SK-N-DZ (cell line): ENCODE data around the gene EXOC1. TPM values are rescaled to one million over a fixed set of nuclear protein-coding genes. Genes with fewer than 3 reads are reported as not detected.
"Not testable (repeated sequence)": the region's sequence is repeated elsewhere in the genome, so short reads cannot be mapped to it uniquely, and the experiment has no call there.

Experiments
- DNase-seq: peaks from one replicate; pipeline ENCODE4 v3.0.0-alpha.2; 2015; ENCODE audit warnings: low spot score
- polyA plus RNA-seq, 2 experiments: library from polyadenylated mRNA; depleted of rRNA; stranded (reverse); fragments of >200 nt; gene quantifications; 2 replicates each; pipeline ENCODE4 v1.2.3, GENCODE V29; 2014

Gene EXOC1
- polyA plus RNA-seq (2014; cell fraction: cytosol; rRNA removed) = 25.2 and 26.4 TPM in 2 replicates
- 28.2 and 30.7 TPM in 2 replicates for polyA plus RNA-seq (2014; cell fraction: nucleus; rRNA removed)

DNA sequence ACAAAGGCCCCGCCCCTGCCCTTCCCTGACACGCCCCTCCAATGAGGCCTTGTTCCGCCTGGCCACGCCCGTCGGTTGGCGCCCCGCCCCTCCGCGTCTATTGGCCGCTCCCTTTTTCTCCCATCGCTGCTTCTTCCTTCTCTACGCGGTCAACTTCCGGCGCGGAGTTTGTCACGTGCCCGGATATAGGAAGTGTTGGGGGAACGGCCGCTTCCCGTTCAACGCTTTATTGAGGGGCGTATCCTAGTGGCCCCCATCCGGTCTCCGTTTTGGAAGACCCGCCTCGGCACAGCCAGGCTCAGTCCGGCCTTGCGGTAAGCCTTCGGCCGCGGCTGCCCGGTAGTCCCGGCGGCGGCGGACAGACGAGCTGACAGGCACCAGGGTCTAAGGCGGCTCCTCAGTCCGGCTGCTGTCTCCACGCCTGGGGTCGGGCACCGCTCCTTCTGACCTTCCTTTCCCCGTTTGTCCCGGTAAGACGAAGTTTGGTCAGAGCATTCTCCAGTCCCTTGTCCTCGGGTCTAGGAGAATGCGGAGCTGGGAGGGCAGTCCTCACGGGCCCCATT is at the start of gene EXOC1:
Gene EXOC1, plus strand, starts transcription at position 165 of the 563 bp plus-strand sequence. CDS start 4,676 bp downstream, outside the sequence.
- peak; percentile 97 for DNase-seq

DNA sequence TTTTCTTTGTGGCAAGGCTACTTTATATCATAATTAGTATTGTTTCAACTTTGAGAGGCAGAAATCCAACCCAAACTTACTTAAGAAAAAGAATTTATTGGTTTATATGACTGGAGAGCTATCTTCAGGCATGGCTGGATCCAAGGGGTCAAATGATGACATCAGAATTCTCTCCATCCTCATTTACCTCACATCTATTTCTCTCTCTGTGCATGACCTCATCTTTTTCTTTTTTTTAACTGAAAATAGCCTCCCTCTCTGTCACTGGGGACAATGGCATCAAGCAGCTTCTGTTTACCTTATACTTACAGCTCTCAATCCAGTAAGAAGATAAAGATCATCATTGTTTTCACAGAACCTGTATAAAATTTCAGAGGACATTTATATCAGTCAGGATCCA is 45.9 kb upstream of the EXOC1 start:
- no peak for DNase-seq

DNA sequence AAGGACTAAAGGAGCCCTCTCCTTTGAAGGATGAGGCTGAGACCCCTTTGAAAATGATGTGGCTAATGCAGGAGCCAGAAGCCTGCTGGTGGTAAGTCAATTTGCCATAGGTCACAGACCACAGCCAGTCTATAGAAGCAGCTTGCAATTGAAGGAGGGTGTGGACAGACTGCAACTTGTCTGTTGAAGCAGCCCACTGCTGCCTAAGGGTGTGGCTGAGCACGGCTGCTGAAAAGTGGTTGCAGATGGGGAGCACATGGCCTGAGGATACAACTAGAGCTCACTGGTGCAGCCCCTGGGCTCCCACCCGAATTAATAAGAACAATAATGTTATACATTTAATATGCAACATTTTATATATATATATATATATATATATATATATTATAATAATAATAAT is 45.3 kb upstream of the EXOC1 start:
- DNase-seq = peak; percentile 10

DNA sequence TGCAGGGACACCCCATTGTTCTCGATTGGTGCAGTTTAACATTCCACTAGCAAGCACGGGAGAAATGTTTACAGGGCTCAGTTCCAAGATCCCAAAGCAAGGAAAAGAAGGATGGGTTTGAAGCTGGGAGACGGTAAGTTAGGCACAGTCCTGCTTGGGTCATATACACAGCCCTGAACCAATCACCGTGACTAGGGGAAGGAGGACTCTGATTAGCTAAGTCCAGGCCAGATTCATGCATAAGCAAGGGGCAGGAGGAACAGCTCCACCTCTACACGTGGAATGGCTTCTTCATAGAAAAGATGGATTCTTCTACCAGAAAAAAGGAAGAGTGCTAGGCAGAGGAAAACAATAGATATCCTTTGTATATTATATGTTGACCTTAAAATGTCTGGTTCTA is 44.8 kb upstream of the EXOC1 start:
- DNase-seq = no peak

GRCh38 chr4:55817691-55818090 is 35.8 kb upstream of the EXOC1 start:
- DNase-seq = no peak

DNA sequence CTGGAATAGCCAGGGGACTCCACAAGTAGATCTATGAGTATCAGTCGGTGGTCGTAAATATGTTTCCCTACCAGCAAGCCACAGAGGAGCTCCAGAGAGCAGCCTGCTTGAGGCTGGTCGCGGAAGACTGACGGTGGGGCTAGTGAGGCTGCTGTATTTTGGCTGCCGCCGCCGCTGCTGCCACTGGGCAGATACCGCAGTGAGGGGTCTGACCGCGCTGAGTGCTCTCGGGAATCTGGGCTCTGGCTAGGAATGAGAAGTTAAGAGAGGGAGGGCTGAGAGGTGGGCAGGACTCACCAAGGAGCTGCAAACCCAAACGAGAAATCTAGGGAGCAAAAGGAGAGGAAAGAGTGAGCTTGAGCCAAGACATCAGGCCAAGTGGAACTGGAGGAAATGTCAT is 33.8 kb upstream of the EXOC1 start, which contains the start of gene EXOC1L:
Gene EXOC1L, plus strand, starts transcription at position 157 of the 400 bp plus-strand sequence. Its CDS starts 237 bp downstream, at position 394.
- DNase-seq = peak; percentile 64

DNA sequence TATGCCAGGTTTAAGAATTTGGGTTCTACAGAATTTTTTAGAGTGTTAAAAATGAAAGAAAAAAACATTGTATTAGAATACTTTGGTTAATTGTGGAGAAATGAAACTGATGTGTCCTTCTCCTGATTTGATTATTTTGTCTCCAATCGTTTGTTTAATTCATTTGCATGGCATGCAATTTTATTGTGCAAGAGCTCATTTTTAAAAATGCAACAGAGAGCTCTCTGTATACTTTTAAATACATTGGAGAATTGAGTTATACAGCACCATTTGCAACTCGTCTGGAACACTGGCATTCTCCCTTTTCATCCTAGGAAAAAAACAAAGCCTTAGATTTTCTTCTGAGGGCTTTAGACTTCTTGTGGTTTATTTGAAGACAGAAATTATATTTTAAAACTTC is 33.2 kb upstream of the EXOC1 start:
- no peak for DNase-seq

GRCh38 chr4:55822329-55822728 is 31.1 kb upstream of the EXOC1 start:
- DNase-seq = no peak

DNA sequence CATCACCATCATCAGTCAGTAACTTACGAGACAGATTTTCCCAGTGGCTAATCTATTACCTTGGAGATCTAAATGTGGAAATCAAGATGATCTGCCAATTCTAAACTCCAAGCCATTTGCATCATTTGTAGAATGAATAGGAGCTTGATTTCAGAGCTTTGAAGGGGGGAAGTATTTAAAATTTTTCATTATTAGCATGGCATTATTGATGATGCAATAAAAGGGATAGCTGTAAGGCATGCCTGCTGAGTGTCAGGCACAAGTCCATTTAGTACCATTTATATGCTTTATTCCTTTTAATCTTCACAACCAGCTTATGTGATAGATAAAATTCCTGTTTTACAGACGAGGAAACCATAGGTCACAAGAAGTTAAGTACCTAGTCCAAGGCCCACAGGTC is 28.6 kb upstream of the EXOC1 start:
- no peak for DNase-seq

GRCh38 chr4:55826986-55827385 is 26.5 kb upstream of the EXOC1 start:
- DNase-seq = no peak

DNA sequence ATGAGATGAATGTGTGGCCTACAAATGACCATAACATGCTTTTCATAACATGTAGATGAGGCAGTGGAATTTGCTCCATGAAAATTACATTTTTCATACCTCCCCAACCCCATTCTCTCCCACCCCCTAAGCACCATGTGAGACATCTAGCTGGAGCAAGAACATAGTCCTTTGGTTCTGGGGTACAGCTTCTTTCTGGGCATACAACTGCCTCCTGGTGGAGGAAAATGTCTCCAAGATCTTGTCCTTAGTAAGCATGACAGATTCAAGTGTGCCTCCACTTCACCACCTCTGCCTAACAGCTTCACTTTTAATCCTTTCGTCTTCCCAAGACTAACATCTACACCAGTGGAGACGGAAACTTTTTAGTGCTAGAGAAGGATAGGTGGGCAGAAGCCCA is 25.9 kb upstream of the EXOC1 start:
- no peak for DNase-seq

- DNase-seq = peak; percentile 92
These were observed 23.4 kb upstream of the EXOC1 start for GRCh38 chr4:55830048-55830447.

DNA sequence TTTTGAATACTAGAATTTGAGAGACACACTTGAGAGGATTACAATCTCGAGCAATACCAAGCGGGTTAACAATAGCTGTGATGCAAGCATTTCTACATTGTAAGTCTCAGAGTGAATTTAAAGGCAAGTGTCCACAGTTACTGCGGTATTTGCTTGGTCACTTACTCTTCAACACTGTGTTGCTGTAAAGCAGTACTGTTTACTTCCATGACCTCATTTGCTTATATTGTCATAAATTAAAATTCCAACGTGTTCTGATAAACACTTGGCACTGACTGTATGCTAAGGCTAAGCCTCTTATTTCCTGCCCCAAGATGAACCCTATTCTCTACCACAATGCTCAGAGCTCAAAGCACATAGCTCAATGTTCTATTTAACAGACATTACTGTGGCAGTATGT is 22.7 kb upstream of the EXOC1 start:
- DNase-seq = no peak

- no peak for DNase-seq
These were observed 19.2 kb upstream of the EXOC1 start for GRCh38 chr4:55834086-55834795.

DNA sequence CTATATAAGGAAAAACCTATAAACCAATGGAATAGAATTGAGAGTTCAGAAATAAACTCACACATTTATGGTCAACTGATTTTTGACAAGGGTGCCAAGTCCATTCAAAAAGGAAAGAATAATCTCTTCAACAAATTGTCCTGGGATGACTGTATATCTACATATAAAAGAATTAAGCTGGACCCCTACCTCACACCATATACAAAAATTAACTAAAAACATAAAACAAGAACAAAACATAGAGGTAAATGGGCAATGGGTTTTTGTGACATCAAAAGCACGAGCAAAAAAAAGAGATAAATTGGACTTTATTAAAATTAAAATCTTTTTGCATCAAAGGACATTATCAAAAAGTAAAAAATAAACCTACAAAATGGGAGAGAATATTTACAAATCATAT is 15.5 kb upstream of the EXOC1 start:
- DNase-seq = no peak

- no peak for DNase-seq
These were observed 15.1 kb upstream of the EXOC1 start for GRCh38 chr4:55838356-55838755.

DNA sequence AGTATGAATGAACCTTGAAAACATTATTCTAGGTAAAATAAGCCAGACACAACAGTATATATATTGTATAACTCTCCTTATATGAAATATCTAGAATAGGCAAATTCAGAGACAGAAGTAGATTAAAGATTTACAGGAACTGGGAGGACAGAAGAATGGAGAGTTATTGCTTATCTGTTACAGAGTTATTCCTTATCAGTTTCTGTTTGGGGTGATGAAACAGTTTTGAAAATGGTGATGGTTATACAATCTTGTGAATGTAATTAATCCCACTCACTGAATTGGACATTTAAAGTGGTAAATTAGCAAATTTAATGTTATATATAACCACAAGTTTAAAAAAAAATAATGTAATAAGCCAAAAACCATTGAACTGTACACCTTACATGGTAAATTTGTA is 14.5 kb upstream of the EXOC1 start:
- DNase-seq = no peak

DNA sequence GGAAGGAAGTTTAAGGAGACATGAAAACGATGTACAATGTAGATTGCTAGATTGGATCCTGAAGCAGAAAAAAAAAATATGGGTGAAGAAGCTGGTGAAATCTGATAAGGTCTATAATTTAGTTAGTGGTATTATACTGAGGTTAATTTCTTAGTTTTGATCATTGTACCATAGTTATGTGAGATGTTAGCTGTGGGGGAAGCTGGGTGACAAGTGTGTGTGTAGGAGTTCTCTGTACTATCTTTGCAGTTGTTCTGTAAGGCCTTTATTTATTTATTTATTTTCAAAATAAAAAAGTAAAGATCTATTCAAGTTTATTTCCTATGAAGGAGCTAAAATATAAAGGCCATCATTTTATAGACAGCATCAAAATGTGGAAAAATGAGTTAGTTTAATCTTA is 12.5 kb upstream of the EXOC1 start:
- DNase-seq = no peak

GRCh38 chr4:55841373-55842239 is 11.8 kb upstream of the EXOC1 start:
- DNase-seq = not testable (repeated sequence)

DNA sequence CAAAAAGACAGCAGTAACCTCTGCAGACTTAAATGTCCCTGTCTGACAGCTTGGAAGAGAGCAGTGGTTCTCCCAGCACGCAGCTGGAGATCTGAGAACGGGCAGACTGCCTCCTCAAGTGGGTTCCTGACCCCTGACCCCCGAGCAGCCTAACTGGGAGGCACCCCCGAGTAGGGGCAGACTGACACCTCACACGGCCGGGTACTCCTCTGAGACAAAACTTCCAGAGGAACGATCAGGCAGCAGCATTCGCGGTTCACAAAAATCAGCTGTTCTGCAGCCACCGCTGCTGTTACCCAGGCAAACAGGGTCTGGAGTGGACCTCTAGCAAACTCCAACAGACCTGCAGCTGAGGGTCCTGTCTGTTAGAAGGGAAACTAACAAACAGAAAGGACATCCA is 11.1 kb upstream of the EXOC1 start:
- DNase-seq = not testable (repeated sequence)

DNA sequence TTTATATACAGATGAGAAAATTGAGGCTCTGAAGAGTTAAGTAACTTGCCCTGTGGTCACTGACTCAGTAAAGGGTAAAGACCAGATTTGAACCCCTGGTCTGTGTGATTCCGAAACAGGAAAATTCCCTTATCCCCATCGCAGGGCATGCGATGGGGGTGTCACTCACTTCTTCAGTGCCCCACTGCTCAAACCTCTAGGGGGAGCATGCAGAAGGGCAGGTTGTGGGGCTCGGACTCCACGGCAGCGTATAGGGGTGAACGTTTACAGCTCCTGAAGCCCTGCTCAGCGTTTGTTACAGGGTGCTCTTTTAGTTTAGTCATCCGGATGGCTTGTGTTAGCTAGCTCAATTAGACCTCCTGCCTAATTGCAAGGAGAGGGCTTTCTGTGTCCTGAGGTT is 3.7 kb upstream of the EXOC1 start:
- no peak for DNase-seq

GRCh38 chr4:55851885-55852284 is 1.6 kb upstream of the EXOC1 start:
- DNase-seq = no peak
